T-helper 1 cell treated with Interleukin-12 subunit alpha and Interleukin-12 subunit beta and Interleukin-4 antibody, amounts not matched to agents 30 μg/mL and 1 μg/mL, for 36 hours (primary cell): ENCODE measurements around the gene RPRM.
"Not testable (repeated sequence)": the region's sequence is repeated elsewhere in the genome, so short reads cannot be mapped to it uniquely, and the experiment has no call there.

Source experiments
- H3K27ac Mint-ChIP-seq: one replicate; pipeline ENCODE4 v1.8.0; 2021; ENCODE audit warnings: mild to moderate bottlenecking, mixed read lengths
- H3K27me3 Mint-ChIP-seq: one replicate; pipeline ENCODE4 v1.8.0; 2021; ENCODE audit warnings: low read depth, mixed read lengths
- H3K36me3 Mint-ChIP-seq: one replicate; pipeline ENCODE4 v1.8.0; 2021; ENCODE audit warnings: low read depth, mixed read lengths
- H3K4me1 Mint-ChIP-seq: one replicate; pipeline ENCODE4 v1.8.0; 2021; ENCODE audit warnings: low read depth, mixed read lengths
- H3K4me3 Mint-ChIP-seq: one replicate; pipeline ENCODE4 v1.8.0; 2021; ENCODE audit warnings: mild to moderate bottlenecking, moderate library complexity, mixed read lengths
- H3K9me3 Mint-ChIP-seq: one replicate; pipeline ENCODE4 v1.8.0; 2021; ENCODE audit warnings: mixed read lengths

Gene RPRM

GRCh38 chr2:153478289-153479261 lies at the start of gene RPRM:
TSS of gene RPRM (minus strand) at chr2:153478762. CDS start at chr2:153478565, 197 bp downstream.
- Mint-ChIP-seq H3K27me3 (peaks cover 55% of the 10 kb centered on the region), H3K27ac (peak within 1 kb of the TSS; percentile 62), H3K4me3 (peak within 1 kb of the TSS; percentile 56), H3K36me3 (no peaks in the 10 kb centered on the region), H3K4me1 (peaks cover 11% of the 10 kb centered on the region), H3K9me3 (no peaks in the 10 kb centered on the region)

GRCh38 chr2:153519257-153519875 lies 40.8 kb upstream of the RPRM start:
- Mint-ChIP-seq H3K4me3 (no peak overlapping the region), H3K4me1 (no peaks in the 10 kb centered on the region), H3K27ac (no peak overlapping the region), H3K27me3 (no peaks in the 10 kb centered on the region), H3K9me3 (no peaks in the 10 kb centered on the region), H3K36me3 (no peaks in the 10 kb centered on the region)

GRCh38 chr2:153512331-153512730 lies 33.8 kb upstream of the RPRM start:
- Mint-ChIP-seq H3K27ac (no peak overlapping the region), H3K36me3 (no peaks in the 10 kb centered on the region), H3K9me3 (peaks cover 4% of the 10 kb centered on the region), H3K4me1 (no peaks in the 10 kb centered on the region), H3K27me3 (peaks cover 4% of the 10 kb centered on the region), H3K4me3 (no peak overlapping the region)

- H3K27me3 Mint-ChIP-seq = peaks cover 4% of the 10 kb centered on the region
- no peak overlapping the region for H3K27ac Mint-ChIP-seq
- no peaks in the 10 kb centered on the region for H3K36me3 Mint-ChIP-seq
- peaks cover 4% of the 10 kb centered on the region for H3K9me3 Mint-ChIP-seq
- no peaks in the 10 kb centered on the region for H3K4me1 Mint-ChIP-seq
- H3K4me3 Mint-ChIP-seq = no peak overlapping the region
Observed at GRCh38 chr2:153510996-153511395, 32.4 kb upstream of the RPRM start.

- H3K27ac Mint-ChIP-seq = no peak overlapping the region
- peaks cover 4% of the 10 kb centered on the region for H3K27me3 Mint-ChIP-seq
- no peak overlapping the region for H3K4me3 Mint-ChIP-seq
- H3K9me3 Mint-ChIP-seq = peaks cover 4% of the 10 kb centered on the region
- H3K4me1 Mint-ChIP-seq = no peaks in the 10 kb centered on the region
- no peaks in the 10 kb centered on the region for H3K36me3 Mint-ChIP-seq
Observed at GRCh38 chr2:153509133-153509532, 30.6 kb upstream of the RPRM start.

GRCh38 chr2:153506499-153506898 lies 27.9 kb upstream of the RPRM start:
- H3K27ac Mint-ChIP-seq, H3K4me3 Mint-ChIP-seq, H3K36me3 Mint-ChIP-seq, H3K4me1 Mint-ChIP-seq, H3K27me3 Mint-ChIP-seq, H3K9me3 Mint-ChIP-seq: not testable (repeated sequence)

GRCh38 chr2:153499439-153499838 lies 20.9 kb upstream of the RPRM start:
- Mint-ChIP-seq H3K4me3 (no peak overlapping the region), H3K36me3 (no peaks in the 10 kb centered on the region), H3K27me3 (no peaks in the 10 kb centered on the region), H3K4me1 (no peaks in the 10 kb centered on the region), H3K9me3 (no peaks in the 10 kb centered on the region), H3K27ac (no peak overlapping the region)

- H3K27ac Mint-ChIP-seq = no peak overlapping the region
- no peaks in the 10 kb centered on the region for H3K36me3 Mint-ChIP-seq
- no peak overlapping the region for H3K4me3 Mint-ChIP-seq
- peaks cover under 1% of the 10 kb centered on the region for H3K27me3 Mint-ChIP-seq
- no peaks in the 10 kb centered on the region for H3K4me1 Mint-ChIP-seq
- no peaks in the 10 kb centered on the region for H3K9me3 Mint-ChIP-seq
Observed at GRCh38 chr2:153497938-153498629, 19.5 kb upstream of the RPRM start.

GRCh38 chr2:153495725-153496124 lies 17.2 kb upstream of the RPRM start:
- H3K4me1 Mint-ChIP-seq = no peaks in the 10 kb centered on the region

GRCh38 chr2:153488072-153488471 lies 9.5 kb upstream of the RPRM start:
- Mint-ChIP-seq H3K4me1 (no peaks in the 10 kb centered on the region), H3K4me3 (no peak overlapping the region), H3K36me3 (no peaks in the 10 kb centered on the region), H3K27ac (no peak overlapping the region), H3K9me3 (no peaks in the 10 kb centered on the region), H3K27me3 (peaks cover 4% of the 10 kb centered on the region)

More at GRCh38 chr2:153495725-153496124, 17.2 kb upstream of the RPRM start:
- Mint-ChIP-seq H3K36me3 (no peaks in the 10 kb centered on the region), H3K9me3 (no peaks in the 10 kb centered on the region), H3K27ac (no peak overlapping the region), H3K27me3 (peaks cover 4% of the 10 kb centered on the region), H3K4me3 (no peak overlapping the region)

- H3K27me3 Mint-ChIP-seq = no peaks in the 10 kb centered on the region
- H3K4me1 Mint-ChIP-seq = no peaks in the 10 kb centered on the region
- no peak overlapping the region for H3K4me3 Mint-ChIP-seq
- H3K9me3 Mint-ChIP-seq = no peaks in the 10 kb centered on the region
- no peaks in the 10 kb centered on the region for H3K36me3 Mint-ChIP-seq
- no peak overlapping the region for H3K27ac Mint-ChIP-seq
Observed at GRCh38 chr2:153487448-153487847, 8.9 kb upstream of the RPRM start.

- peaks cover 11% of the 10 kb centered on the region for H3K4me1 Mint-ChIP-seq
- no peak overlapping the region for H3K4me3 Mint-ChIP-seq
- no peak overlapping the region for H3K27ac Mint-ChIP-seq
- H3K9me3 Mint-ChIP-seq = no peaks in the 10 kb centered on the region
- no peaks in the 10 kb centered on the region for H3K36me3 Mint-ChIP-seq
- H3K27me3 Mint-ChIP-seq = peaks cover 50% of the 10 kb centered on the region
Observed at GRCh38 chr2:153479573-153479972, 1.0 kb upstream of the RPRM start.

- Mint-ChIP-seq H3K9me3 (no peaks in the 10 kb centered on the region), H3K4me3 (peak overlapping the region; percentile 56), H3K4me1 (peaks cover 11% of the 10 kb centered on the region), H3K27ac (peak overlapping the region; percentile 62), H3K36me3 (no peaks in the 10 kb centered on the region), H3K27me3 (peaks cover 55% of the 10 kb centered on the region)
Observed at GRCh38 chr2:153477636-153478288, 800 bp downstream of the RPRM start.
